Measurements from ENCODE around the gene DNAJA2.
"Not testable (repeated sequence)": the region's sequence is repeated elsewhere in the genome, so short reads cannot be mapped to it uniquely, and the experiment has no call there.

The DNAJA2 gene

DNA sequence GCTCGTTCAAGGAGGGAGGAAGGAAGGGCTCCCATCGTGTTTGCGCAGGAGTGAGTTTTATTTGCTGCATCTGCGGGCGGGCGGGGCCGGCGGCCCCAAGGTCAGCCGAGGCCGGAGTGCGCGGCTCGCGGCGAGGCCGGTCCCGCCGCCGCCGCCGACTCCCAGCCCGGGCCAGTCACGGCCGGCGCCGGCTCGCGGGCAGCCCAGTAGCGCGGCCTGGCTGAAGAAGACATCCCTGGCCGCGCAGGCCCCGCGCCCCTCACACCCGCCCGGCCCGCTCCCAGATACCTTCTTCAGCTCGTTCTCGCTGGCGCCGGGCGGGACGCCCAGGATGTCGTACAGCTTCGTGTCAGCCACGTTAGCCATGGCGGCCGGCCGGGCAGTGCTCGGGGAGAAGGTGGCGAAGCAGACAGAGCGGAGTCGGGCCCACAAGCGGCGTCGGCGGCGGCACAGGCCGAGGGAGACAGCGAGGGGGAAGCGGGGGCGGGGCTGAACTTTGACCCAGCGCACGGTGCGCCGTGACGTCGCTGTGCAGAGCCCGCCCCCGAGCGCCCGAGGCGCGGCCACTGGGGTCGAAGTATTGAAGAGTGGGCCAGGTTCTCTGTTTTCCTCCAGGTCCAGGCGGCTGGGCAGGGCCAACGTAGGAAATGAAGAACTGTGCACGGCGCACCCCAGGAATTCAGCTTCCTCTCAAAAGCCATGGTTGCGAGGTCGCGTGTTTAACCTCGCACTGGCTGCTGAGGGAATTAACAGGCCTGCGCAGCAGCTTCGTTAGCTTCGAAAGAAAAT lies at the start of gene DNAJA2:
Gene DNAJA2 (minus strand): TSS at position 468 of the 789 bp plus-strand sequence. CDS start 102 bp downstream, at position 366.
- in situ Hi-C loops (cut with MboI; ENCODE audit: low sequenced_read_pairs) = no loop called here

DNA sequence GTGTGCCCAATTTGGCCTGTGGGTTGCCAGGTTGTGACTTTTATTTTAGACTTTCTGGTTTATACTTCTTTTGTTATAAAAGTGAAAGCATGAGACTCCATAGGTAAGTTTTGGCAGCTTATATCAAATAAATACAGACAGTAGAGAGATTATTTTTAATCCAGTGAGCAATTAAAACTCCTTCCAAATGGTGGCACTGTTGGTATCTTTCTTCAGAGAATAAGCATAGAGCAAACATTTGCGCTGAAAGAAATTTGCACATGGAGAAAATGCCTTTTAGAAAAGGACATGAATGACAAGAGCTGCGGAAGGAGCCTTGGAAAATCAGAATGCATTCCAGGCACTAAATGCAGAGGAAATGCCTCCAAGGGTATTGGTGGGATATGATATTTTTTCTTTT lies 46.1 kb upstream of the DNAJA2 start:
- in situ Hi-C loops (cut with MboI; ENCODE audit: low sequenced_read_pairs) = no loop called here

DNA sequence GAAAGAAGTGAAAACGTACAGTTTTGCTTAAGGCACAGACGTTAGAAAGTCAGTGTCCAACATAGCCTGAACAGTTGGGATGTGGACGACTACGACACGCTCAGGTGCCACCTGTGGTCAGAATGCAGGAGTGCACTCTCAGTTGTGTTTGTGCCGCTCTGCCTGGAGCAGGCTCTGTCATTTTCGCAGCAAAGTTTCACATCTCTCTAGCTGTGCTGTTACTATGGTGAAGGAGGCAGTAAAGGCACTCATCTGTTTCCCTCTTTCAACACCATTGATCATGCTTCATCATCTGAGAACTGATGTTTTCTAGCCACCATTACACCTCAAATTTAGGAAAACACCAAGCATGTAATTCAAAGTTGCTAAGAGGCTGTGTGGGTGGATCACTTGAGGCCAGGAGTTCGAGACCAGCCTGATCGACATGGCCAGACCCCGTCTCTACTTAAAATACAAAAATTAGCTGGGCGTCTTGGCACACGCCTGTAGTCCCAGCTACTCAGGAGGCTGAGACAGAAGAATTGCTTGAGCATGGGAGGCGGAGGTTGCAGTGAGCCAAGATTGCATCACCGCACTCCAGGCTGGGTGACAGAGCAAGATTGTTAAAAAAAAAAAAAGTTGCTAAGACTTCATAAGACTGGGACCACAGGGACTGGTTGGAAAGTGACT lies 44.9 kb upstream of the DNAJA2 start:
- in situ Hi-C loops (cut with MboI; ENCODE audit: low sequenced_read_pairs) = no loop called here

DNA sequence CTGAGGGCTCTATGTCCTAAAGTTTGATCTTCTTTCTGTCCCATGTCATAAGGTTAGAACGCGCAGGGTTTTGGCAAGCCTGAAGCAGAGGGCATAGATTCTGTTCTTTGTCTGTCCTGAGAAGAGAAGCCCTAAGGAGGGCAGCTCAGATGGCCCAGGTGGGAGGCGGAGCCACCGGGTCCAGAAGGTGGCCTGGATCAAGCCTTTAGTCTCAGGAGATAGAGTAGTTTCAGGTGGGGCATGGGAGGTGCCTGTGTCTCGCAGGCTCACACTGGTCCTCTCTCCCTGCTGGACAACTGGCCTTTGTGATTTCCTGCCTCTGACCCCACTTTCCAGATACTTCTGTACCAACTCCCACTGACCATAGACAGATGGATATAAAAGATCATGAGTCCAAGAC lies 44.2 kb upstream of the DNAJA2 start:
- in situ Hi-C loops (cut with MboI; ENCODE audit: low sequenced_read_pairs) = no loop called here

DNA sequence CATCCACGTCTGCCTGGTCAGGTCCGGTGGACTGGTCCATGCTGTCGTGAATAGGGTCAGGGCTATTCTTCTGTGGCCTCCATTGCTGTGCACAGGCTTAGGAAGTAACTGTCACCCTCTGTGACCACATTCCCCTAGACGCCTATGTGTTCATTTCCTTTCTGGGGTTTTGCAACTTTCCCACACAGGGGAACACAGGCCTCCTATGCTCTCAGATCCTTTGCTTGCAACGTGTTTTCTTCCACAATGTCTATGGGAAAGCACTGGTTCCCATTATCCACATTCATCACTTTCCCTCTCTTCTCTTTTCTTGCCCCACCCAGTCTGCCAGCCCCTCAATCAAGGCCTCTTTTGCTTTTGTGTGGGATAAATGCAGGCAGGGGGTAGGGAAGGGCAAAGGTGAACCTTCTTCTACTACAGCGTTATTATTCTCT lies 43.2 kb upstream of the DNAJA2 start:
- in situ Hi-C loops (cut with MboI; ENCODE audit: low sequenced_read_pairs) = no loop called here

DNA sequence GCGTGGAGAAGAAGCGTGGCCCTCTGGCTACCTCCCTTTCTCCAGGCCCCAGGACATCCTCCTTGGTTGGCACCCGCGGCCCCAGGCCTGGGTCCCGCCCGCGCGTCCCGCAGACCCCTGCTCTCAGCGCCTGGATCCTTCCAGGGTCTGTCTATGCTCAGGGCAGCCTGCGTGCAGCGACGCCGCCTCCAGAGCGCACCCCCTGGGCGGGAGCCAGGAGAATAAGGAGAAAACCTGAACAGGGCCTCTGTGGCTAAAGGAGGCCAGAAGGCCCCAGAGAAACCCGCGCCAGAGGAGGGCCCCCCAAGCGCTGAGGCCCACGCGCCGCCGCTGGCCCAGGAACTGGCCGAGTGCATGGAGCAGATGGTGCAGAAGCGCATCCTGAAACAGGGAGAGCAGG lies 40.4 kb upstream of the DNAJA2 start:
- in situ Hi-C loops (cut with MboI; ENCODE audit: low sequenced_read_pairs) = no loop called here

DNA sequence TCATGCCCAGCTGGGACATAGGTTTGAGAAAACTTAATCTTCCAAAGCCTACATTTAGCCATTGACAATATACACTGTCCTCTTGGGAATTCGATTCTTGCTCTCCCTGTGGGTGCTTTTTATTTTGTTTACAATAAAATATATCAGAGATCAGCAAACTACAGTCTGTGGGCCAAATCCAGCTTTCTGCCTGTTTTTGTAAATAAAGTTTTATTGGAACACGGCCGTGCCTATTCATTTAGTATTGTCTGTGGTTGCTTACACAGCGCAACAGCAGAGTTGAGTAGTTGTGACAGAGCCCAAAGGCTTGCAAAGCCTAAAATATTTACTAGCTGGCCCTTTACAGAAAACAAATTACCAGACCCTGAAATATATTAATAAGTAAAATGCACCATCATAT lies 39.7 kb upstream of the DNAJA2 start:
- in situ Hi-C loops (cut with MboI; ENCODE audit: low sequenced_read_pairs) = no loop called here

DNA sequence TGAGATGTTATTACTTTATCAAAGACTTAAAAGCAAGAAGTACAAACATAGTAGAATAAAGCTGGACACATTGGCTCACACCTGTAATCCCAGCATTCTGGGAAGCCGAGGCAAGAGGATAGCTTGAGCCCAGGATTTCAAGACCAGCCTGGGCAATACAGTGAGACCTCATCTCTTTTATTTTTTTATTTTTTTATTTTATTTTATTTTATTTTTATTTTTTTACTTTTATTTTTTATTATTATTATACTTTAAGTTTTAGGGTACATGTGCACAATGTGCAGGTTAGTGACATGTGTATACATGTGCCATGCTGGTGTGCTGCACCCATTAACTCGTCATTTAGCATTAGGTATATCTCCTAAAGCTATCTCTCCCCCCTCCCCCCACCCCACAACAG lies 37.3 kb upstream of the DNAJA2 start:
- in situ Hi-C loops (cut with MboI; ENCODE audit: low sequenced_read_pairs) = not testable (repeated sequence)

DNA sequence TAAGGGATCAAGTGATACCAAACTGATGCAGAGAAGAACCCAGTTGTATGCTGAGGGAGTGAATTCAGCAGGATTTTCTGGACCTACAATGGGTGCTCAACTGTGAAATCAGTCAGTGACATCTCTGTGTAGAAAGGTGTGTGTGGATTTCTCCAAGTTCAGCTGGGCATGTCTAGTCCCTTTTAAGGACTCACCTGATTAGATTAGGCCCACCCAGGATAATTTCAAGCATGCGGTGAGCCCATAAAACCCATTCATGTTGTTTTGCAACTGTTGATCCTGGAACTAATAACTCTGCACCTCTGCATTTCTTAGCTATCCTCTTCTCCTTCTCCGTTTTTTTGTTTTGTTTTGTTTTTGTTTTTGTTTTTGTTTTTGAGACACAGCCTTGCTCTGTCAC lies 35.1 kb upstream of the DNAJA2 start:
- in situ Hi-C loops (cut with MboI; ENCODE audit: low sequenced_read_pairs) = no loop called here

DNA sequence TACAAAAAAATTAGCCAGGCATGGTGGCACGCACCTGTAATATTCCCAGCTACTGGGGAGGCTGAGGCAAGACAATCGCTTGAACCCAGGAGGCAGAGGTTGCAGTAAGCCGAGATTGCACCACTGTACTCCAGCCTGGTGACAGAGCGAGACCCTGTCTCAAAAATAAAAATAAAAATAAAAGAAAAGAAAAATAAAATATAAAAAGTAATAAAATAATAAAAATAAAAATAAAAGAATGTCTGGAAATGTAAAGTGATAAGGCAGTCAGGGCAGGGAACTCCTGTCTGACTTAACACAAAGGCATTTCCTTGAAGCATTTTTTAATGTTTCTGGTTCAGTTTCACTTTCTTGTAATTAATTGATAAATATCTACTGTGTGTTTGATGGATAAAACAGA lies 34.7 kb upstream of the DNAJA2 start:
- in situ Hi-C loops (cut with MboI; ENCODE audit: low sequenced_read_pairs) = no loop called here

DNA sequence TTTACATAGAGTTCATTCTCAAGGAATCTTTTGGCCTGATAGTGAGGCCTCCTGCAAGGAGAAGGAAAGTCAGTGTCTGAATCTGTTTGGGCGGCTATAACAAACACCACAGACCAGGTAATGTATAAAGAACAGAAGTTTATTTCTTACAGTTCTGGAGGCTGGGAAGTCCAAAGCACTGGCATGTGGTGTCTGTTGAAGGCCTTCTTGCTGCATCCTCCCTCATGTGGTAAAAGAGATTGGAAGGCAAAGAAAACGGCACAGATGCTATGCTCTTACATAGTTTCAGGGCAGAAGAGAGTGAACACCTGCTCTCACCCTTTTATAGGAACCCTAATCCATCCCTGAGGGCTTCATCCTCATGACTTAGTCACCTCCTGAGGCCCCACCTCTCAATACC lies 31.2 kb upstream of the DNAJA2 start:
- in situ Hi-C loops (cut with MboI; ENCODE audit: low sequenced_read_pairs) = no loop called here

DNA sequence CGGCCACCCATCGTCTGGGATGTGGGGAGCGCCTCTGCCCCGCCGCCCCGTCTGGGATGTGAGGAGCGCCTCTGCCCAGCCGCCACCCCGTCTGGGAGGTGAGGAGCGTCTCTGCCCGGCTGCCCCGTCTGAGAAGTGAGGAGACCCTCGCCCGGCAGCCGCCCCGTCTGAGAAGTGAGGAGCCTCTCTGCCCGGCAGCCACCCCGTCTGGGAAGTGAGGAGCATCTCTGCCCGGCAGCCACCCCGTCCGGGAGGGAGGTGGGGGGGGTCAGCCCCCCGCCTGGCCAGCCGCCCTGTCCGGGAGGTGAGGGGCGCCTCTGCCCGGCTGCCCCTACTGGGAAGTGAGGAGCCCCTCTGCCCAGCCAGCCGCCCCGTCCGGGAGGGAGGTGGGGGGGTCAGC lies 26.6 kb upstream of the DNAJA2 start:
- in situ Hi-C loops (cut with MboI; ENCODE audit: low sequenced_read_pairs) = not testable (repeated sequence)

DNA sequence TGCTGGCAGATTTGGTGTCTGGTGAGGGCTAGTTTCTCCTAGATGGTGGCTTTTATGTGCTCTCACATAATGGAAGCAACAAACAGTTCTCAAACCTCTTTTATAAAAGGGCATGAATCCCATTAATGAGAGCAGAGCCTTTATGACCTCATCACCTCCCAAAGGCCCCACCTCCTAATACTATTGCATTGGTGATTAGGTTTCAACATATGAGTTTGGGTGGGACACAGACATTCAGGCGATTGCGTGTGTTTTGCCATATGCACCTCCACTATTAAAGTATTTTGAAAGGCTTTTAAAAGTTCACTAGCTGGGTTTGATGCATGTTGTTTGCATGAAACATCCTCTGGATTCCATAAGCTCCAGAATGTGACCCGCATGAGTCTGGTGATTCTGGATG lies 24.4 kb upstream of the DNAJA2 start:
- in situ Hi-C loops (cut with MboI; ENCODE audit: low sequenced_read_pairs) = no loop called here

DNA sequence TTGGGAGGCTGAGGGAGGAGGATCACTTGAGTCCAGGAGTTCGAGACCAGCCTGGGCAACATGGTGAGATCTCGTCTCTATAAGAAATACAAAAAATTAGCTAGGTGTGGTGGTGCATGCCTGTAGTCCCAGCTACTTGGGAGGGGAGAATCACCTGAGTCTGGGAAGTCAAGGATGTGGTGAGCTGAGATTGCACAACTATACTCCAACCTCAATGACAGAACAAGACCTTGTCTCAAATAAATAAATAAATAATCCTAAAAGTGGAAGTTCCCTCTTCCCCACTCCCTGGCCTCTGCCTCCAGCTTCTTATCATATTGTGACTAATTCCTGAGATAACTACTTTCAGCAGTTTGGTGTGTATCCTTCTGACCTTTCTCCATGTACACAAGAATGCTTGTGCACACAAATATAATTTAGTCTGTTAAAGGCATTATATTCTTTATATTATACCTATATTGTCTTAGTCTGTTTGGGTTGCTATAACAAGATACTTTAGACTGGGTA lies 23.5 kb upstream of the DNAJA2 start:
- in situ Hi-C loops (cut with MboI; ENCODE audit: low sequenced_read_pairs) = no loop called here

DNA sequence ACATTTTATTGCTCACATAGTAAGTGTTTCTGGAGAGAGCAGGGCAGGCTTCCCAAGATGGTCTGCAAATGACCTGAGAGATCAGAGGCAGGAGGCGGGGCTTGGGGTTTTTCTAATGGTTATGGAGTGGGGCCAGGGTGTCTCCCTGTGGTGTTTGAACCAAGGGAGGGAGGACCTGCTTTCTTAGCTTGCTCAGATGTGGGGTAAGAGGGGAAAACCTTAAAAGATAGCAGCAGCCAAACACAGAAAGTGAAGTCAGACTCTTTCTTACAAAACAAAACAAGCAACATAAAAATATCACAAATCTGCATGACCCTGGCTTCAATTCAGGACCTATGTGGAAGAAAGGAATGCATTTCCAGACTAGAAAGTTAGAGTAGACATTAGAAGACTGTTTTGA lies 22.9 kb upstream of the DNAJA2 start:
- in situ Hi-C loops (cut with MboI; ENCODE audit: low sequenced_read_pairs) = no loop called here

DNA sequence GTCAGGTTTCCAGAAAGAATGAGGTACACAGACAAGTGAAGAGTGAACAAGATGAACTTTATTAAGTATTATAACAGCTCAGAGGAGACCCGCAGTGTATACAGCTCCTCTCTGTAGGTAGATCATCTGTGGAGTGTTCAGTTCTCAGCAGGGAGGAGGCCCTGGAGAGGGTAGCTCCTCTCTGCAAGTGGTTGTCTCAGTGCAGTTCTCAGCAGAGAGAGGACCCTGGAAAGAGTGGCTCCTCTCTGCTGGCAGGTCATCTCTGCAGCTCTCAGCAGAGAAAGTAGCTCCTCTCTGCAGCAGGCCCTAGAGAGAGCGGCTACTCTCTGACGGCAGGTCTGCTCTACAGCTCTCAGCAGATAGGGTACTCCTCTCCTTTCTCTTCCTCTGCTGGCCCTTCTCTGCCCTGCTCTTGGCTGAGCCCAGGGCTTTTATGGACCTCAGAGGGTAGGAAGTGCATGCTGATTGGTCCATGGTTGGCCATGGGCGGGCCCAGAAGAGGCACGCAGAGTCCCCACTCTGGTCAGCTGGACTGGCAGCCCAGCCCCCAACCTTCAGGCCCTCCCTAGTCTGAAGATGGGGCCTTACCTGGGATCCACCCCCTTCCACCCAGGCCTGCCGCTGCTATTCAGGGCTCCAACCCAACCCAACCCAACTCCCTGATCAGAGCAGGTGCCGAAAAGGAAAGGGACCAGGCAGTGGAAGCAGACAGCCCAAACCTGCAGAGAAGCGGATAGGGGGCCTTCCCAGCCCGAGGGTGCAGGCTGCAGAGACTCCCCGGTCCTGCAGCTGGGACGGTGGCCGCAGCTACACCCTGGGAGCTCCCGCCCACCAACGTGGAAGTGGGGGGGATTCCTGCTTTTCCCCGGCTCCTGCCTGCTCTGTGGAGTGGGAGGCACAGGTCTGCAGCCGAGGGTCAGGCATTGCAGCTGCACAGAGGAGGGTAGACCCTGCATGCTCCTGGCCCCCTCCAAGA lies 18.5 kb upstream of the DNAJA2 start:
- in situ Hi-C loops (cut with MboI; ENCODE audit: low sequenced_read_pairs) = no loop called here

DNA sequence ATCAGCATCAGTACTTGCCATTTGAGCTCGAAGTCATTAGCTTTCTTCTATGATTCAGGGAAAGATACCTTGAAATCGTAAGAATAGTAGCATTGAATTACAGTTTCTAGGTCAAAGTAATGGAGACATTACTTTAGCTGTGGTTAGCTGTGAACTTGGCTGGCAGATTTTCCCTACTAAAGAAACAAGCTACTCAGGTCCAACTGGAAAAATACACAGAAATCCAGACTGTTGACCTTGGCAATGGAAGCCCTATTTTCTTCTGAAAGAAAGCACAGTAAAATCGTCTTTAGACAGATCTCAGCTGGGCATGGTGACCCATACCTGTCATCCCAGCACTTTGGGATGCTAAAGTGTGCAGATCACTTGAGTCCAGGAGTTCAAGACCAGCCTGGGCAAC lies 13.4 kb upstream of the DNAJA2 start:
- in situ Hi-C loops (cut with MboI; ENCODE audit: low sequenced_read_pairs) = no loop called here

DNA sequence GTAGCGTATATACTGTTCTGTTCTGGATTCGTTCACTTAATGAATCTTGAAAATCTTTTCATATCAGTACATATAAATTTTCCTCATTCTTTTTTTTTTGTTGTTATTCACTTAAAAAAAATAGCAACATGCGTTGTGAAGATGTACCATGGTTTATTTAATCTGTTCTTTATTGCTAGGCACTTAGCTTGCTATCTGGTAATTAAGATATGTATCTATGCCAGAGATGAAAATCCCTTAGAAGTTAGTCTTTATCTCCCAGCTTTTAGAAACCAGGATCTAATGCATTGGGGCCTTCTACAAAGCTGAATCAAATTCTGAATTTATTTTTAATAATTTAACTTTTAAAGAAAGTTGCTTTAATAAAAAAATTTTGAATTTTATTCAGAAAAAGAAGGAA lies 13.0 kb upstream of the DNAJA2 start:
- in situ Hi-C loops (cut with MboI; ENCODE audit: low sequenced_read_pairs) = no loop called here

DNA sequence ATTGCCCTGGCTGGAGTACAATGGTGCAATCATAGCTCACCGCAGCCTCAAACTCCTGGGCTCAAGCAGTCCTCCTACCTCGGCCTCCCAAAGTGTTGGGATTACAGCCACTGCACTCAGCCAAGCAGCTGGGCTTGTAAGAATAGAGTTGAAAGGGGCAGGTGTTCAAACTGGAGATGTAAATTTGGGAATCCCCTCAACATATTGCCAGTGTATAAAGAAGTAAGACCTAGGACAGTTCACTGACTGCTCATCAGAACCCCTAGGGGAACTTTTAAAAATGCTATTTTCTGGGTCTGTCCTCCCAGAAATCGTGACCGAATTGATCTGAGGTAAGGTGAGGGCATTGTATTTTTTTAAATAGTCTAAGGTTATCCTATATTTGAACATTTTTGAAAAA lies 8.9 kb upstream of the DNAJA2 start:
- in situ Hi-C loops (cut with MboI; ENCODE audit: low sequenced_read_pairs) = no loop called here

DNA sequence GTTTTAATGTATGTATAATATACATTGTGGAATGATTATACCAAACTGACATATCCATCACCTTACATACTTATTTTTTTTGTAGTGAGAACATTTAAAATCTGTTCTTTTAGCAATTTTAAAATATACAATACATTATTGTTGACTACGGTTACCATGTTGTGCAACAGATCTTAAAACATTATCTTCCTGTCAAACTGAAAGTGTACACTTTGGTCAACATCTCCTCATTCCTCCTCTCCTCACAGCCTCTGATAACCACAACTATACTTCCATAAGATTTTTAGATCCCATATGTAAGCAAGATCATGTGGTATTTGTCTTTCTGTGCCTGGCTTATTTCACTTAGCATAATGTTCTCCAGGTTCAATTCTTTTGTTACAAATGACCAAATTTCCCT lies 7.5 kb upstream of the DNAJA2 start:
- in situ Hi-C loops (cut with MboI; ENCODE audit: low sequenced_read_pairs) = no loop called here

DNA sequence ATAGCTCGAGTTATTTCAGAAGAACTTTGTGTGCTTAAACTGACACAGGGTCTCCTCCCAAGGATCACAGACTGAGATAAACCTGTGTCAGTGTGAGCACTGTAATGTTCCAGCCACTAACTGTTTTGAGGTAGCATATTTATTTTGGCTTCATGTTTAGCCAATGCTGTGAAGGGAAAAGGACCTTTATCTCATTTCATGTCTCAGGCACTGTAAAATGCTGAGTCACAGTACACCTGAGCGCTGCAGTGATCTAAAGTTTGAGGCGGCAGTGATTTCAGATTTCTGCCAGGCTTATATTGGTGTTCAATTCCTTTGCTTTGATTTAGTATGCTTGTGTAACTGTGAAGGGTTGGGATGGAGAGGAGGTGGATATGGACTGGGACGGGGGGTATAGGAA lies 3.1 kb upstream of the DNAJA2 start:
- in situ Hi-C loops (cut with MboI; ENCODE audit: low sequenced_read_pairs) = no loop called here
